Stimulated activated CD4-positive, alpha-beta T cell treated with anti-CD3 and anti-CD28 coated beads, Interleukin-4, amount 100 ng/mL, for 1 hour (primary cell): ENCODE data around the gene GNAL.
A peak's percentile ranks its signal among the peaks of the same experiment; 100 is the strongest.
"Not testable (repeated sequence)": the region's sequence is repeated elsewhere in the genome, so short reads cannot be mapped to it uniquely, and the experiment has no call there.

ENCODE experiments used
- DNase-seq: peaks from one replicate; pipeline ENCODE4 v3.0.0-alpha.2; 2020

The GNAL gene

DNA sequence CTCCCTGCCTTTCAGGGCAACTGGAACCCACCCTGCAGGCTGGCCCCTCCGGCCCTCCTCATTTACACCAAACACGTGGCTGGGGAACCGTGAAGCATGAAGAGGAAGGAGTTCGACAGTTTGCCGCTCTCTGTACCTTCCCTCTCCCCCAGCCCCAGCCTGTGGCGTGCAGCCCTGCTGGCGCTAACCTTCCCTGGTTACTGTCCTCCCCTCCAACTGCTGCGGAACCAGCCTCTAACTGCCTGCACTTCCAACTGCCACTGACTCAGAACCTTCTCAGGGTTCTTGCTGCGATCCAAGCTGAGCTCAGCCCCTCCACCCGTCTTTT, 19.2 kb upstream of the GNAL start:
- no peak for DNase-seq

DNA sequence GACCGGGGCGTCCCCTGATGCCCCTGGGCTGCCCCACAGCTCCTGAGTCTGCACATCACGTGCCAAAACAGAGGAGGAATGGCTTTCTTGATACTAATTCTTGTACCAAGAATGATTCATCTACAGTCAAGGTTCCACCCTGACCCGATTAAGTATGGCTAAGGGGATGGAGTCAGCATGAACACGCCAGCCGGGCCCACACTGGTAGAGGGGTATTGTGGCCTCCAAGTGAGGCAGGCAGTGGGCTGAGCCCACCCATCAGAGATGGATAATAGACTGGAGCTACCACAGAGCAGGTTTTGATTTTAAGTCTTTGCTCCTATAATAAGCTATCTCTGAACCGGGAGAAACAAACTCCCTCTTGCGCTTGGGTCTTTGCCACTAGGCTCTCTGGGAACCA, 17.9 kb upstream of the GNAL start:
- no peak for DNase-seq

DNA sequence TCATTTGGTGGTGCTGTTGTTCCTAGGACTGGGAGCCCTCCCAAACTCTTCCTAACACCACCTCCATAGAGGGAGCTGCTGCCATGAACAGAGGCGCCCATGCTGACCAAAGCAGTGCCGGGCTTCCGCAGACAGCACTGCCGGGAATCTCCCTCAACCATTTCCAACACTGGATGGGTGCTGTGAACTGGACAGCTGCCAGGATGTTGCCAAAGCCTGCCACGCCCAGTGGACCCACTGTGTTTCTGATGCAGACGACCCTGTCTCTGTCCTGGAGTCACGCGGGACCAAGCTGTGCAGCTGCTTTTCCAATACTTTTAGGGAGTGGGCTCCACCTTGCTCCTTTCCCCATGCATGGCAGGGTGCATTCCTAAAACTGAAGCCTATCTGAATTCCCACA, 16.9 kb upstream of the GNAL start:
- DNase-seq: no peak

DNA sequence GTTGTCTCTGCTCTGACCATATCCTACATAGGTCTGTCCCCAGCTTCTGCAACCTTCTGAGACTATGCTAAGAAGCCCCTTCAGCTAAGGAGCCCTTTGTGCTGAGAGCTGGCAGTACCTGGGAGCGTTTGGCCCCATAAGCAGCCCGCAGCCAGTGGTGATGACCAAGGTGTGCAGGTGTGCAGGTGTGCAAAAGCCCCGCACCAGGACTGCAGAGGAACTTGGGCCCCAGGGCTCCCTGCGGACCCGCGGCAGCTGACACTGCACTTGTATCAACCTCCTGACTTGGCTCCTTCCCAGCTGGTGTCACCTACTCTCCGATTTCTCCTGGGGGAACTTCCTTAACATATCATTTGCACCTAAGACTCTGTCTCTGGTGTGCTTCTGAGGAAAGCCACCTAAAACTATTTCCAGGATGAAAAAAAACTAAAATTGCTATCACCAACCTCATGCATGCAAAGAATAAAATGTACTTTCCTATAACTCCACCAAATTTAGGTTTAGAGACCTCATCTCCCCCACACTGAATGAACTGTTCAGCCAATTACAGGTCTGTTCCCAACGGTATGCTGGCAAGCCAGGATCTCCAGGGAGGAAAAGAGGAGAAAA, 16.1 kb upstream of the GNAL start:
- DNase-seq: no peak

DNA sequence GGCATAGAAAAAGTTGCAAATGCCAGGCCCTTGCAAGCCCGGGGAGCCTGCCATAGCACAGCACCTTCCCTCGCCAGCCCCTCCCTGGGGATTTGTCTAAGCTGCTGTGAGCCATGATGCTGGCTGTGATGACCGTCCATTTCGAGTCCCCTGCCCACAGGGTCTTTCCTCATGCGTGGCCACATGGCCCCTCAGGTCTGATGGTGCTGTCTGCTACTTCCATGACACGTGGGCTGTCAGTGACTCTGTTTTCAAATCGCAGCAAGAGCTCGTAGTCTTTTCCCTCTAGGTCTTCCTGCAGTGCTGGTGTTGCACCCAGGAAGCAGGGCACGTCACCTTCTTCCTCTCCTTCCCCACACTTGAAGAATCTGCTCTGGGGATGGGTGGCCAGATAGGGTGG, 15.5 kb upstream of the GNAL start:
- no peak for DNase-seq

DNA sequence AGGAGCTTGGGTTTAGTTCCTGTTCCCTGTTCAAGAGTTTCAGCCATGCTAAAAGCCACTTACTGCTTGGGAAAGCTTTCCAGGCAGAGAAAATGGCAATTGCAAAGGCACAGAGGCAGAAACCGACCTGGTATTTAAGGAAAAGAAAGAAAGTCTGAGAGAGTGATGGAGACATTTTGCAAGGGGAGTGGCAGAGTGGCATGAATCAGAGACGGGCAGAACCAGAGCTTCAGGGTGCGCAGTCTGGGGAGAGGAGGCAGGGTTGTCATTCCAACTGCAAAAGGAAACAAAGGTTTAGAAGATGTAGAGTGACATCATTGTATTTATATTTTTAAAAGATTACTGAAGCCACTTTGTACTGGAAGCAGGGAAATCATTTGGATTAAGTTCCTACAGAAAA, 14.9 kb upstream of the GNAL start:
- no peak for DNase-seq

DNA sequence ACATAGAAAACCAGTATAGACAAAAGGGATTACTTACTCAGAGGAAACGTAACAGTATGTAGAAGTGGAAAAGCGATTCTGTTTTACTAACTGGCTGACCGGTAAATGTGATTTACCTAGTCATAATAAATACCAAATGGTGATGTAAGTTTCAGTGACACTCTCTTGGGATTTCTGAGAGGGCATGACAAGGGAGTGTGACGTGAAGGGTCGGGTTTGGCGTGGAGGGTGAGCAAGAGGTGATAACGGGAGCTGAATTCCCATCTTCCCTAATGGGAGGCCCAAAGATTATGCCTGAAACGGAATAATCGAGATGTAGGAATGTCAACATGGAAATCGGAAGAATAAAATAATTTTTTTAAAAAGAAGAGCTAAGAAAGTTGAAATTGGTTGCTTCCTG, 12.7 kb upstream of the GNAL start:
- no peak for DNase-seq

DNA sequence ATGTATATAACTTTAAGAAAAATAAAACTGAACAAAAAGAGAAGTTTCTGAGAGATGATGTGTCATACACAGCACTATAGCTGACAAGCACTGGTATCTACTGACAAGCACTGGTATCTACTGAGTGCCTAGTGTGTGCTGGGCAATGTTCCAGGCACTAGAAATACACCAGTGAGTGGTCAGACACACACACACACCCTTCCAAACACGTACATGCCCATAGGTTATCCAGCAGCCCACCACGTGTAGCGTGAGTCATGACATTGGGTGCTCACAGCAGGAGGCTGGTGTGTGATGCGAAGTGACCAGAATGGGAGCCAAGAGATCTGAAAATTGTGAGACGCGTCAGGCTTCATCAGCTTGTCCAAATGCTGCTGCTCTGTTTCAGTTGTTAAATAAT, 12.2 kb upstream of the GNAL start:
- no peak for DNase-seq

DNA sequence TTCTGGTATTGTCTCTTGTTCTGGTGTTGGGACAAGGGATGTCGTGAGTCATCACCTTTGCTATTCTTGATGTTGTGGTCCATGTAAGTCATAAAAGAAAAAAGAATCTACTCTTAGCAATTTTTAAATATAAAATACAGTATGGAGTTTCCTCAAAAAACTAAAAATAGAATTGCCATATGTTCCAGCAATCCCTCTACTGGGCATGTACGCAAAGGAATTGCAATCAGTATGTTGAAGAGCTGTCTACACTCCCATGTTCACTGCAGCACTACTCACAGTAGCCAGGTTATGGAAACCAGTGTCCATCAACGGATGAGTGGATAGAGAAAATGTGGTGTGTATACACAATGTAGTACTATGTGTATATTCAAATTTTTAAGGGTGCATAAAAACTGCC, 10.9 kb upstream of the GNAL start:
- no peak for DNase-seq

DNA sequence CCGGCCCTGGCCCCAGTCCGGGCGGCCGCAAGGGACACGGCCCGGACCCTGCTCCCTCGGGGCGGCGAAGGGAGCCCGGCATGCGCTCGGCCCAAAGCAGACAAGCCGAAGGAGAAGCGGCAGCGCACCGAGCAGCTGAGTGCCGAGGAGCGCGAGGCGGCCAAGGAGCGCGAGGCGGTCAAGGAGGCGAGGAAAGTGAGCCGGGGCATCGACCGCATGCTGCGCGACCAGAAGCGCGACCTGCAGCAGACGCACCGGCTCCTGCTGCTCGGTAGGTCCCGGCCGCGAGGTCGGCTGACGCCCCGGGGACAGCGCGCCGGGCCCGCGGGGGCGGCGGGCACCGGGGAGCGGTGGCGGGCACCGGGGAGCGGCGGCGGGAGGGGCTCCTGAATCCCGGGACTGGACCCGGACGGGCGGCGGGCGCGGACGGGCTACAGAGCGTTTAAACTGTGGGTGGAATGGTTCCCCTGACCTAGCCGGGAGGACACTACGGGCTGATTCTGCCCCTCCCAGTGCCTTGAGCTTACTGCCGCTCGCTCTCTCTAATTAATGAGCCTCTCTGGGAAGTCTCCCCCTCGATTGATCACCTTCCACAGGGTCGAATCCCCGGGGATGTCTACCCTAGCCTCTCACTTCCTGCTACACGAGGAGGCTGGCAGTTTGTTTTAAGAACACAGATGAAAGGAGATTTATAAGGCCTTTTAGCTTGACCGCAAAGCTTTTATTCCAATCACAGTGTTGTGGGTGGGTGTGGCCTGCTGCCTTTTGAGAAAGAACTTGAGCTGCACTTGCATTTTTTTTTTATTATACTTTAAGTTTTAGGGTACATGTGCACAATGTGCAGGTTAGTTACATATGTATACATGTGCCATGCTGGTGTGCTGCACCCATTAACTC, 853 bp downstream of the GNAL start:
- DNase-seq: peak; percentile 8

DNA sequence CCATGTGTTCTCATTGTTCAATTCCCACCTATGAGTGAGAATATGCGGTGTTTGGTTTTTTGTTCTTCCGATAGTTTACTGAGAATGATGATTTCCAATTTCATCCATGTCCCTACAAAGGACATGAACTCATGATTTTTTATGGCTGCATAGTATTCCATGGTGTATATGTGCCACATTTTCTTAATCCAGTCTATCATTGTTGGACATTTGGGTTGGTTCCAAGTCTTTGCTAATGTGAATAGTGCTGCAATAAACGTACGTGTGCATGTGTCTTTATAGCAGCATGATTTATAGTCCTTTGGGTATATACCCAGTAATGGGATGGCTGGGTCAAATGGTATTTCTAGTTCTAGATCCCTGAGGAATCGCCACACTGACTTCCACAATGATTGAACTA, 1.6 kb downstream of the GNAL start:
- DNase-seq: not testable (repeated sequence)

DNA sequence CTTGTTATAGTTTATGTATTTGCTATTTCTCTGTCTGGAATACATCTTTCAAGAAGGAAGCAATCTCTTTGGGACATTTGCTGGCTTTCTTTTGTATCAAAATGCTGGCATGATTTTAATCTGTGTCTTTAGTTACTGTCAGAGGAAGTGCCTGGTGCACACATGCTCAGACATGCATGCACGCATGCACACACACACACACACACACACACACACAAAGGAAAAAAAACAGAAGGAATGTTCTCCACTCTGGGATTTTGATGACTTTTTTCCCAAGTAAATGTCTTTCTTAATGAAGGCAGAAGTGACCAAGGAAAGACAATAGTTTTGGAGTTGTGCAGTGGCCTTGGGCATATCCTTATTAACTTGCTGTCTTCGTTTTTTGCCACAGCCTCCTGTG, 6.7 kb downstream of the GNAL start:
- no peak for DNase-seq

DNA sequence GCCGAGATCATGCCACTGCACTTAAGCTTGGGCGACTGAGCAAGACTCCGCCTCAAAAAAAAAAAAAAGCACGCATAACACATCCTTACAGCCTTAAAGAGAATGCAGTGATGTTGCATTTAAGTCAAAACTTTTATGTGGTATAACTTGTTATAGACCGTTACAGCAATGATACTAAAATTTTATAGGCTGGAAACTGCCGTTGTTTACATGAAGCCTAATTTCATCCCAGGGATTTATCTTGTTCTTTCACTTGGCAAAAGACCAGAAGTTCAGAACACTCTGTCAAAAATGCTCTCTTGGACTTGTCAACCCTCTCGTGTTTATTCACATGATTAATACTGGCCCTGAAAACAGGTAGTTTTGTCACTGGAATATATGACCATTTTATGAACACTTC, 7.4 kb downstream of the GNAL start:
- no peak for DNase-seq

DNA sequence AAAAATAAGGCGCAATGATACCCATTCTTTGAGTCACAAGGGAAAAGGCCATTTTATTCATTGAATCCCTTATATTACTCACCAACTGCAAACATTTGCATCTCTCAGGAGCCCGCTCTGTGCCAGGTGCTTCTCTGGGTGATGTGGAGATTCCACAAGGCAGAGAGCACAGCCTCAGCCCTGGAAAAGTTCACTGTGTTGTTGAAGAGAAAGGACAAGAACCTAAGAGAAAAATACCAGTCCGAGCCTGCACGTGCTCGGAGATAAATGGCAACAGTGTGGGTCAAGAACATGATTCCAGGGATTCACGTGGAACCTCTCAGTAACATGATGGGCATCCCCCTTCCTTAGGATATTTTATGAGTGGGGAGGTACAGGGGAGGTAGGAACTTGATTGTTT, 11.8 kb downstream of the GNAL start:
- no peak for DNase-seq

DNA sequence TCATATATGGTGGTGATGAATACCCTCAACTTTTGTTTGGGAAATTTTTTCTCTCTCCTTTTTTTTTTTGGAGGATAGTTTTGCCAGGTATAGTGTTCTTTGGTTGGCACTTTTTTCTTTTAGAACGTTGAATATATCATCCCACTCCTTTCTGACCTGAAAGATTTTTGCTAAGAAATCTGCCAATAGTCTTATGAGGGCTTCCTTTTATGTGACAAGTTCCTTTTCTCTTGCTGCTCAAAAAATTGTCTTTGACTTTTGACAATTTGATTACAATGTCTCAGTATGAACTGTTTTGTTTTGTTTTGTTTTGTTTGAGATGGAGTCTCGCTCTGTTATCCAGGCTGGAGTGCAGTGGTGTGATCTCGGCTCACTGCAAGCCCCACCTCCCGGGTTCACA, 21.5 kb downstream of the GNAL start:
- no peak for DNase-seq

DNA sequence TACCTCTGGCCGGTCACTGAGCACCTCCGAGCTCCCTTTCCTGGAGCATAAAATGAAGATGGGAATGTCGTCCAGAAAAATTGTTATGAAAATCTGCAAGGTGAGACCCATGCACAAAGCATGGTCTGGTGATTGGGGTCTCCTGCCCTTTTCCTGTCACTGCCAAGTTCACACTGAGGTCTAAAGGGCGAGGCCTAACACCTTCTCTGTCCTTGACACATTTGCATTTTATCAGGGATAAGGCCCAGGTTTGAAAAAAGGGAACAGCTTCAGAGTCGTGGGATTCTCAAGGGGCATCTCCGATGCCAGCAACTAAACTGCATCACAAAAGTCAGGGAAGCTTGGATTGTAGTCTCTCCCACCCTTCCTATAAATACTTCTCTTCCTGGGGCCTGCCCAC, 24.7 kb downstream of the GNAL start:
- DNase-seq: no peak

DNA sequence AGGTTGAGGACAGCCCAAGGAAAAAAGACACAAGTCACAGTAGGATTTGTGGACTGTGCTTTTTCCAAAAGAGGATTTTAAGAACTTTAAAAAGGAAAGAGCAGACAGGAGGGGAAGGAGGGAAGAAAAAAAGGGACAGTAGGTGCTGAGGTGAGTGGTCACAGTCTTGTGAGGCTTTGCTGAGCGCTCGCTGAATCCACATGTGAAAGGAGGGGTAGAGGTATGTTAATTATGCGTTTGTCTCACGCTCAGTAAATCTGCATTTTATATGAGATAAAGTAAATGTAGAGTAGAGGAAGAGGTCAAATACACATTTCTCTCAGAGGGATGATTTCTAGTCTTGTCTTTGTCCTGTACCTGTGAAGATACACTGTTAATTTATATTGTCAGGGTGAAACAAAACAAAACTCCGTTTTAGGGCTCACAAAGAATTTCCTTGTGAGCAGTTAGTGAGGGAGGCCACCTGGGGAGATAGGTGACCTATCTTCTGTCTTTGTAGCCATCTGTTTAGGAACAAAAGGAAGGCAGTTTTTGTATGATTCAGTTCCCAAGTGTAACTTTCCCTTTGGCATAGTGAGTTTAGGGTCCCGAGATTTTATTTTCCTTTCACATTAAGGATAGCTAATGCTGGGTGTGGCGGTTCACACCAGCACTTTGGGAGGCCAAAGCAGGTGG, 25.3 kb downstream of the GNAL start:
- no peak for DNase-seq

DNA sequence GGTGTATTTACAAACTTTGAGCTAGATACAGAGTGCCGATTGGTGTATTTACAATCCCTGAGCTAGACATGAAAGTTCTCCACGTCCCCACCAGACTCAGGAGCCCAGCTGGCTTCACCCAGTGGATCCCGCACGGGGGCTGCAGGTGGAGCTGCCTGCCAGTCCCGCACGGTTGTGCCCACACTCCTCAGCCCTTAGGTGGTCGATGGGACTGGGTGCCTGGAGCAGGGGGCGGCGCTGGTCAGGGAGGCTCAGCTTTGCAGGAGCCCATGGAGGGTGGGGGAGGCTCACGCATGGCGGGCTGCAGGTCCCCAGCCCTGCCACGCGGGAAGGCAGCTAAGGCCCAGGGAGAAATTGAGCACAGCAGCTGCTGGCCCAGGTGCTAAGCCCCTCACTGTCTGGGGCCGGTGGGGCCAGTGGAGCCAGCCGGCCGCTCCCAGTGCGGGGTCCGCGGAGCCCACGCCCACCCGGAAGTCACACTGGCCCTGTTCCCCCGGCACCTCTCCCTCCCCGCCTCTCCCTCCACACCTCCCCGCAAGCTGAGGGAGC, 27.8 kb downstream of the GNAL start:
- not testable (repeated sequence) for DNase-seq

DNA sequence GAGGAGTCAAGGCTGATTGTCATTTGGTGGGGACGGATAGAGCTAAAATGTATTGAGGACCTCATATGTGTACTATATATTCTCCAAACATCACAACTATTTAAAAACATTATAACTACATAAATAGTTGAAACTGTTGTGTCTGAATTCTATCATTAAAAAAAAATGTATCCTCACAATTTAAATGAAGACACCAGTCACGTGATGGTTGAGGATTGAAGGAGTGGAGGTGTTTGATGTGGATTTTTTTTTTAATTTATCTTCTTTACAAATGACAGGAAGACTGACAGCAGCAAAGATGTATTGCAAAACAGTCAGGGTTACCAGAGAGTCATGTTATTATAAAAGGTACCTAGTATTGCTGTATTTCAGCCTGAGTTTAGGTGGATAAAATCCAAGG, 30.0 kb downstream of the GNAL start:
- DNase-seq: no peak

DNA sequence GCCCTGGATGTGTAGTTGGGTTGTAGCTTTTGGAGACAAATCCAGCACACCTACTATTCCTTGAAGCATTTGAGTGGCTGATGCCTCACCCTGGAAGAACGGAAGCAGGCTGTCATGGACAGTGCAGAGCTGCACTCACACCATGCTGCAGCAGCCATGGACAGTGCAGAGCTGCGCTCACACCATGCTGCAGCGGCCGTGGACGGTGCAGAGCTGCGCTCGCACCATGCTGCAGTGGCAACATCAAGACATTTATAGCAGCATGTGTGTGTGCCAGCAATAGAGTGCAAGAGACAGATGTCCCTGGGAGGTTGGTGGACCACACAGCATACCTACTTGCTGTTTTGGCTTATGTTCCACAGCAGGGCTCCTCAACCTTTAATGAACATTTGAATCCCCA, 30.6 kb downstream of the GNAL start:
- no peak for DNase-seq

DNA sequence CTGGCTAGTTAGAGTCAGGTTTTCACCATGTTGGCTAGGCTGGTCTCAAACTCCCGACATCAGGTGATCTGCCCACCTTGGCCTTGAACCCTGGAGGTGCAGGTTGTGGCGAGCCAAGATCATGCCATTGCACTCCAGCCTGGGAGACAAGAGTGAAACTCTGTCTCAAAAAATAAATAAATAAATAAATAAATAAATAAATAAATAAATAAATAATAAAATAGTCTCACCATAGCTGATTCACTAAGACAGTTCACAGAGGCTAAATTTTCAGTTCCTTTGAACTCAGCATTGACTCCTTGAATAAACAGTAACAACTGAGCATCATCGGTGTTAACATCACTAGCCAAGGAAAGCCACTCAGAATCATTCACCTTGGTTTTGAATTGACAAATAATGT, 32.7 kb downstream of the GNAL start:
- DNase-seq: no peak

DNA sequence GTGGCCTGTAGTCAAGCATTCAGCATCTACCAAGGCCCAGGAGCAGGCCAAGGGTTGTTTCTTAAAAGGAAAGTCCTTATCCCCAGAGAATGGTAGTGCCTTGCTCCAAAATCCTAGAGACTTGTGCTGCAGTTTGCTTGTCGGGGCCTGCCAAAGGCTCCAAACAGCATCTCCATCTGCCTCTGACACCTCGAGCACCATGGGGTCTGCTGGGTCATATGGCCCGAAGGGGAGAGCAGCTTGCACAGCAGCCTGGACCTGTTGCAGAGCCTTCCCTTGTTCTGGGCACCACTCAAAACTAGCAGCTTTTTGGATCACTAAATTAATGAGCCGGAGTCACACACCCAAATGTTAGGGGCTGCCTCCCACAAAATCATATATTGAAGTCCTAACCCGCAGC, 35.7 kb downstream of the GNAL start:
- no peak for DNase-seq

DNA sequence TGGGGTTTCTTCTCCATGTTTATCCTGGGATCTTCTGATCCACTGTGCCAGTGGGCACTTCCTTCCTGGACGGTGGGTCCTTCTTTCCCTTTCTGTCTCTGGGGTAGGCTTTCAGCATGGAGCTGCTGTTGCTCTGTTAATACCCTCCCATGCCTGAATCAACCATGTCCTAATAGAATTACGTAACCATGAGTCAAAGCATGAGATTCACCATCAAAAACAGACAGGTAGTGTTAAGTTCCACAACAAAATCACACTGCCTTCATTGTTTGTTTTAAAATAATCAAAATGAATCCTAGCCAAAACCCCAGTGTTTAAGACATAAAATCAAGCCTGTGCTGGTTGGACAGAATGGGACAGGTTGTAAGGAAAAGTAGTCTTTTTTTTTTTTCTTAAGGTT, 37.5 kb downstream of the GNAL start:
- DNase-seq: no peak

DNA sequence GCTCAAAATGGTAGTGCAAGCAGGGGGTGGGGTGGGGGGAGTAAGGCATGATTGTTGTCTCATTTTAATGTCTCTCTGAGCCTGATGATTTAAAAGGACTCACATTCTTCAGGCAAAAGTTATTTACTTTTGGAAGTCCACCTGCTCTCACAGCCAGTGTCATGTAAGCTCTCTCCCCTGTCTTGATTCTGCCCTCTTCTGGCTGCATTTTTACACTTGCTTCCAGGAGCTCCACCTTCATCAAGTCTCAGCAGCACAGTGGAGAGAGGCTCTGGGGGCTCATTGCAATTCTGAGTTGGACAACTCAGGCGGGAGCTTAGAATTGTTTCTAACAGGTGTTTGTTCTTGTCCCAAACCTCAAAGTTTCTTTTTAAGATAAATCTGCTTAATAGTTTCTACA, 39.2 kb downstream of the GNAL start:
- DNase-seq: no peak
